ENCODE results near the gene ME1.

GRCh38 chr6:83202031-83202430, 228.8 kb downstream of the ME1 start:
- TF ChIP-seq TBL1XR1 (IDR thresholded peaks at IDR 0.05; ENCODE audit: borderline replicate concordance, low read length, partially characterized antibody) (no peak), RFX3 (CRISPR knock-in tag; IDR thresholded peaks at IDR 0.05) (no peak), ZNF512 (CRISPR knock-in tag; IDR thresholded peaks at IDR 0.05) (no peak), ZNF687 (CRISPR knock-in tag; IDR thresholded peaks at IDR 0.05) (no peak), MXD4 (CRISPR knock-in tag; IDR thresholded peaks at IDR 0.05) (no peak), ZBTB2 (CRISPR knock-in tag; IDR thresholded peaks at IDR 0.05; ENCODE audit: low read depth) (no peak), CTCF (CRISPR knock-in tag; IDR thresholded peaks at IDR 0.05) (no peak), SAFB2 (CRISPR knock-in tag; IDR thresholded peaks at IDR 0.05; ENCODE audit: borderline replicate concordance, low read depth) (no peak), EP300 (IDR thresholded peaks at IDR 0.05; ENCODE audit: low read depth in 2 of 2, low read length in 2 of 2) (no peak), EP300 (CRISPR knock-in tag; IDR thresholded peaks at IDR 0.05; ENCODE audit: borderline replicate concordance) (no peak), SUZ12 (IDR thresholded peaks at IDR 0.05; ENCODE audit: low read depth, low read length) (no peak), LCORL (IDR thresholded peaks at IDR 0.05) (no peak), LCORL (CRISPR knock-in tag; IDR thresholded peaks at IDR 0.05) (no peak), POLR2A (IDR thresholded peaks at IDR 0.05; ENCODE audit: insufficient read depth in 1 of 2, low read depth in 2 of 2, low read length in 2 of 2) (no peak), CEBPB (IDR thresholded peaks at IDR 0.05; ENCODE audit: borderline replicate concordance, low read depth, low read length) (no peak), FOXK2 (IDR thresholded peaks at IDR 0.05) (no peak)
